DMS 273 (cell line): ENCODE measurements around the gene CLIC1.

Experiments used
- DNase-seq: peaks from one replicate; lab custom pipeline; 2025; ENCODE audit not compliant: unreplicated experiment; lab: John Stamatoyannopoulos, UW

Gene CLIC1

GRCh38 chr6:31768363-31769257, 32.3 kb upstream of the CLIC1 start:
- no peak for DNase-seq

- DNase-seq, result no peak
These were observed 30.8 kb upstream of the CLIC1 start for GRCh38 chr6:31767096-31767645.

GRCh38 chr6:31765910-31766794, 29.8 kb upstream of the CLIC1 start:
- DNase-seq, result no peak

GRCh38 chr6:31765559-31765909, 29.2 kb upstream of the CLIC1 start:
- no peak for DNase-seq

- DNase-seq, result no peak
These were observed 27.9 kb upstream of the CLIC1 start for GRCh38 chr6:31764198-31764597.

- peak; percentile 38 for DNase-seq
These were observed 27.2 kb upstream of the CLIC1 start for GRCh38 chr6:31763619-31763940.

- no peak for DNase-seq
These were observed 26.7 kb upstream of the CLIC1 start for GRCh38 chr6:31762878-31763618.

- DNase-seq, result no peak
These were observed 26.0 kb upstream of the CLIC1 start, which contains the start of gene SAPCD1 for GRCh38 chr6:31762356-31762755. TSS of gene SAPCD1 (plus strand) at chr6:31762656. CDS start at chr6:31763055, 399 bp downstream.

GRCh38 chr6:31761343-31761742, 25.0 kb upstream of the CLIC1 start:
- DNase-seq, result no peak

- no peak for DNase-seq
These were observed 24.5 kb upstream of the CLIC1 start for GRCh38 chr6:31760790-31761189.

- no peak for DNase-seq
These were observed 22.0 kb upstream of the CLIC1 start for GRCh38 chr6:31758281-31758680.

- no peak for DNase-seq
These were observed 16.5 kb upstream of the CLIC1 start for GRCh38 chr6:31752739-31753319.

GRCh38 chr6:31750411-31751022, 14.2 kb upstream of the CLIC1 start:
- no peak for DNase-seq

GRCh38 chr6:31749301-31750036, 13.1 kb upstream of the CLIC1 start:
- no peak for DNase-seq

GRCh38 chr6:31744422-31744821, 8.1 kb upstream of the CLIC1 start:
- DNase-seq, result no peak

- no peak for DNase-seq
These were observed 6.6 kb upstream of the CLIC1 start for GRCh38 chr6:31742894-31743293.

- DNase-seq, result no peak
These were observed 5.5 kb upstream of the CLIC1 start for GRCh38 chr6:31741815-31742214.

GRCh38 chr6:31740397-31741223, 4.3 kb upstream of the CLIC1 start:
- no peak for DNase-seq
